ENCODE results near the gene ABCC1.

- TF ChIP-seq EZH2 (IDR thresholded peaks at IDR 0.05; ENCODE audit: low read length, unreplicated experiment) = no peak
- no peak for TF ChIP-seq CTCF (conservative IDR thresholded peaks at IDR 0.05; ENCODE audit: low read depth, low read length)
Measured at GRCh38 chr16:16178455-16179162, 229.2 kb downstream of the ABCC1 start.

Data from PC-3 (cell line).